Mesenchymal stem cell (in vitro differentiated cells and primary cell): ENCODE measurements around the gene C10orf90.

Experiments used
- DNase-seq: peaks from one replicate; pipeline ENCODE4 v3.0.0-alpha.2; 2013
- H2AFZ ChIP-seq: one replicate; pipeline ENCODE4 v1.6.1; 2013; ENCODE audit warnings: low read depth, mild to moderate bottlenecking, control low read depth, inconsistent platforms, low read length, moderate library complexity
- H2AK5ac ChIP-seq: 2 replicates; pipeline ENCODE4 v1.6.1; 2013; ENCODE audit warnings: low read length, moderate library complexity, mild to moderate bottlenecking, inconsistent platforms; ENCODE audit not compliant: severe bottlenecking
- H2BK120ac ChIP-seq: one replicate; pipeline ENCODE4 v1.6.1; 2013; ENCODE audit warnings: low read depth, mild to moderate bottlenecking, inconsistent platforms, low read length, moderate library complexity
- H2BK12ac ChIP-seq, 2 experiments: one replicate each; pipeline ENCODE4 v1.6.1; 2013; ENCODE audit warnings: inconsistent platforms in 2 of 2, low read length in 2 of 2, mild to moderate bottlenecking in 2 of 2, moderate library complexity in 2 of 2, control low read depth in 1 of 2
- H2BK15ac ChIP-seq: one replicate; pipeline ENCODE4 v1.6.1; 2013; ENCODE audit warnings: mild to moderate bottlenecking, low read depth, inconsistent platforms; ENCODE audit not compliant: poor library complexity, severe bottlenecking
- H2BK5ac ChIP-seq: 2 replicates; pipeline ENCODE4 v1.6.1; 2013; ENCODE audit warnings: low read depth, mild to moderate bottlenecking, low read length, control low read depth, inconsistent platforms; ENCODE audit not compliant: poor library complexity, severe bottlenecking
- H3K14ac ChIP-seq, 2 experiments: one replicate each; pipeline ENCODE4 v1.6.1; 2013; ENCODE audit warnings: inconsistent platforms in 2 of 2, low read length in 2 of 2, control low read depth in 1 of 2, mild to moderate bottlenecking in 1 of 2, moderate library complexity in 1 of 2
- H3K18ac ChIP-seq, 2 experiments: one replicate each; pipeline ENCODE4 v1.6.1; 2013; ENCODE audit warnings: inconsistent platforms in 2 of 2, low read length in 2 of 2, control low read depth in 1 of 2, low read depth in 1 of 2, mild to moderate bottlenecking in 1 of 2
- H3K23ac ChIP-seq, 2 experiments: one replicate each; pipeline ENCODE4 v1.6.1; 2013; ENCODE audit warnings: inconsistent platforms in 2 of 2, low read length in 2 of 2, mild to moderate bottlenecking in 2 of 2, moderate library complexity in 2 of 2, control low read depth in 1 of 2
- H3K27ac ChIP-seq: 2 replicates; pipeline ENCODE4 v1.5.1; 2013; ENCODE audit warnings: mild to moderate bottlenecking, moderate library complexity, low read length, control low read depth, inconsistent platforms; ENCODE audit not compliant: poor library complexity, severe bottlenecking
- H3K27me3 ChIP-seq, 2 experiments: 2 replicates each; pipeline versions ENCODE4 v1.6.1 to v1.7.0; 2013; ENCODE audit warnings: low read length in 2 of 2, mild to moderate bottlenecking in 2 of 2, moderate library complexity in 2 of 2, control low read depth in 1 of 2, inconsistent platforms in 1 of 2; ENCODE audit not compliant: control insufficient read depth in 1 of 2, insufficient read depth in 1 of 2
- H3K36me3 ChIP-seq, 2 experiments: 2 replicates each; pipeline versions ENCODE4 v1.6.1 to v1.7.0; 2013; ENCODE audit warnings: low read length in 2 of 2, control low read depth in 1 of 2, inconsistent platforms in 1 of 2, low read depth in 1 of 2, mild to moderate bottlenecking in 1 of 2; ENCODE audit not compliant: insufficient read depth in 2 of 2, control insufficient read depth in 1 of 2
- H3K4ac ChIP-seq, 2 experiments: one replicate each; pipeline ENCODE4 v1.6.1; 2013; ENCODE audit warnings: inconsistent platforms in 2 of 2, low read length in 2 of 2, mild to moderate bottlenecking in 2 of 2, moderate library complexity in 2 of 2, control low read depth in 1 of 2, low read depth in 1 of 2
- H3K4me1 ChIP-seq: 2 replicates; pipeline ENCODE4 v1.6.1; 2013; ENCODE audit warnings: low read depth, low read length, control low read depth; ENCODE audit not compliant: control insufficient read depth, insufficient read depth
- H3K4me2 ChIP-seq: 2 replicates; pipeline ENCODE4 v1.6.1; 2013; ENCODE audit warnings: low read length, mild to moderate bottlenecking, inconsistent platforms; ENCODE audit not compliant: poor library complexity, severe bottlenecking
- H3K4me3 ChIP-seq, 2 experiments: 2 replicates each; pipeline versions ENCODE4 v1.5.1 to v1.7.0; 2013; ENCODE audit warnings: low read length in 2 of 2, mild to moderate bottlenecking in 2 of 2, control low read depth in 1 of 2, low read depth in 1 of 2; ENCODE audit not compliant: insufficient read depth in 1 of 2
- H3K79me1 ChIP-seq: replicated peaks from 2 replicates; pipeline ENCODE4 v1.6.1; 2013; ENCODE audit warnings: mild to moderate bottlenecking, control low read depth, low read length, inconsistent platforms; ENCODE audit not compliant: poor library complexity, severe bottlenecking
- H3K9ac ChIP-seq: 2 replicates; pipeline ENCODE4 v1.7.0; 2013; ENCODE audit warnings: mild to moderate bottlenecking, low read length, moderate library complexity
- H3K9me3 ChIP-seq: 2 replicates; pipeline ENCODE4 v1.7.0; 2013; ENCODE audit warnings: mild to moderate bottlenecking, low read length; ENCODE audit not compliant: control insufficient read depth
- H4K8ac ChIP-seq: one replicate; pipeline ENCODE4 v1.6.1; 2013; ENCODE audit warnings: inconsistent platforms, mild to moderate bottlenecking, low read length, moderate library complexity
- H4K91ac ChIP-seq: one replicate; pipeline ENCODE4 v1.6.1; 2013; ENCODE audit warnings: mild to moderate bottlenecking, low read length, inconsistent platforms
- WGBS: methylation state at CpG from one replicate; pipeline ENCODE4 v1.1.7; 2013; ENCODE audit warnings: mixed read lengths; 5-methylcytosine and 5-hydroxymethylcytosine counted together

Gene C10orf90

DNA sequence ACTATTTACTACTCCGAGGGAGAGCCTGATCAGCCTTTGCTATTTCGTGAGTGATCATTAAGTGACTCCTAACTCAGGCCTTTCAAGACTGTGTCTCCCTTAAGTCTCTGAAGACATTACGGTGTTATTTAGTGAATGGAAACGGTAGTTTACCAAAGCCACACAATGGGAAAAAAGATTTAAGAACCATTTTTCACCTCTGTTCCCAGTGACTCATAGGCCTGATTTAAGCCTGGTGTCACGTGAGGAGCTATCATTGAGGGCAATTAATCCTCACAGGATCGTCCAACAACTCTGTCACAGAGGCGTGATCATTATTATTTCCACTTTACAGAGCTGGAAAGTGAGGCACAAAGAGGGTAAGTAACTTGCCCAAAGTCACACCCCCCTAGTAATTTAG lies 20.3 kb downstream of the C10orf90 start:
- WGBS, result 82% methylated on average over 7 of the region's 7 CpGs
- H3K4me2 ChIP-seq, result no peak overlapping the region
- no peaks in the 10 kb centered on the region for H3K79me1 ChIP-seq
- no peak overlapping the region for H2BK15ac ChIP-seq
- DNase-seq, result no peak
- no peak overlapping the region for H2BK120ac ChIP-seq
- H3K18ac ChIP-seq, result no peak overlapping the region
- no peak overlapping the region for H3K4ac ChIP-seq
- no peak overlapping the region for H3K23ac ChIP-seq
- H3K14ac ChIP-seq, result no peak overlapping the region
- no peak overlapping the region for H4K91ac ChIP-seq
- H3K9ac ChIP-seq, result no peak overlapping the region
- no peak overlapping the region for H3K4me3 ChIP-seq
- H2BK5ac ChIP-seq, result no peak overlapping the region
- H3K9me3 ChIP-seq, result no peaks in the 10 kb centered on the region
- no peak overlapping the region for H2AFZ ChIP-seq
- H3K27ac ChIP-seq, result no peak overlapping the region
- H2BK12ac ChIP-seq, result no peak overlapping the region
- peaks cover 2% of the 10 kb centered on the region for H3K4me1 ChIP-seq
- H4K8ac ChIP-seq, result no peak overlapping the region
- H3K36me3 ChIP-seq, result no peaks in the 10 kb centered on the region
- H2AK5ac ChIP-seq, result no peak overlapping the region
- peaks cover 0 to 5% of the 10 kb centered on the region in 2 experiments for H3K27me3 ChIP-seq

GRCh38 chr10:126647116-126647515 lies 23.4 kb downstream of the C10orf90 start:
- Histone ChIP-seq H3K79me1 (no peaks in the 10 kb centered on the region), H3K14ac (no peak overlapping the region), H3K36me3 (no peaks in the 10 kb centered on the region), H3K4me2 (no peak overlapping the region), H3K9me3 (no peaks in the 10 kb centered on the region), H3K4me3 (no peak overlapping the region), H3K27ac (no peak overlapping the region), H2BK15ac (no peak overlapping the region), H3K23ac (no peak overlapping the region), H3K4me1 (peaks cover 2% of the 10 kb centered on the region), H3K27me3 (peaks cover 0 to 5% of the 10 kb centered on the region in 2 experiments), H4K91ac (no peak overlapping the region), H2BK5ac (no peak overlapping the region), H2BK120ac (no peak overlapping the region), H3K4ac (no peak overlapping the region), H2AK5ac (no peak overlapping the region), H2AFZ (no peak overlapping the region), H3K18ac (no peak overlapping the region), H4K8ac (no peak overlapping the region), H2BK12ac (peak overlapping the region in 1 of 2 experiments; percentile 69), H3K9ac (peak overlapping the region; percentile 52)
- DNase-seq, result no peak
- WGBS, result 93% methylated on average over 5 of the region's 5 CpGs

- Histone ChIP-seq H3K4ac (no peak overlapping the region), H4K91ac (no peak overlapping the region), H2AFZ (peak overlapping the region; percentile 46), H2BK5ac (no peak overlapping the region), H3K23ac (no peak overlapping the region), H3K79me1 (no peaks in the 10 kb centered on the region), H4K8ac (peak overlapping the region; percentile 80), H3K14ac (no peak overlapping the region), H2BK12ac (peak overlapping the region in 1 of 2 experiments; percentile 6), H3K4me2 (no peak overlapping the region), H3K4me3 (no peak overlapping the region), H3K27ac (no peak overlapping the region), H3K4me1 (peaks cover 2% of the 10 kb centered on the region), H2BK120ac (no peak overlapping the region), H2AK5ac (no peak overlapping the region), H3K18ac (no peak overlapping the region), H2BK15ac (no peak overlapping the region), H3K9ac (peak overlapping the region; percentile 52), H3K9me3 (no peaks in the 10 kb centered on the region), H3K36me3 (no peaks in the 10 kb centered on the region), H3K27me3 (no peaks in the 10 kb centered on the region)
- 33% methylated on average over 2 of the region's 4 CpGs for WGBS
- peak; percentile 38 for DNase-seq
These were observed 24.4 kb downstream of the C10orf90 start for GRCh38 chr10:126646110-126646509.

- Histone ChIP-seq H3K9me3 (no peaks in the 10 kb centered on the region), H2BK5ac (no peak overlapping the region), H3K4me2 (no peak overlapping the region), H2AK5ac (no peak overlapping the region), H3K4me3 (no peak overlapping the region), H4K91ac (no peak overlapping the region), H3K4me1 (no peaks in the 10 kb centered on the region), H2BK12ac (no peak overlapping the region), H3K79me1 (no peaks in the 10 kb centered on the region), H4K8ac (no peak overlapping the region), H3K14ac (no peak overlapping the region), H2BK15ac (no peak overlapping the region), H2AFZ (no peak overlapping the region), H3K4ac (no peak overlapping the region), H3K23ac (no peak overlapping the region), H3K18ac (no peak overlapping the region), H2BK120ac (no peak overlapping the region), H3K27me3 (peaks cover 0 to 10% of the 10 kb centered on the region in 2 experiments), H3K9ac (peak overlapping the region; percentile 24), H3K36me3 (no peaks in the 10 kb centered on the region), H3K27ac (no peak overlapping the region)
- 67% methylated on average over 3 of the region's 3 CpGs for WGBS
- DNase-seq, result peak; percentile 51
These were observed 30.1 kb downstream of the C10orf90 start for GRCh38 chr10:126640401-126640800.
